ENCODE data around the gene RPP38. TPM values are rescaled to one million over a fixed set of nuclear protein-coding genes. Genes with fewer than 3 reads are reported as not detected.

RPP38 gene
- total and polyA plus RNA-seq, 2 of the 13 experiments (the other 11 are each of a cell fraction or from before 2014, with no cell fraction given), result 11.7 to 16.4 TPM

DNA sequence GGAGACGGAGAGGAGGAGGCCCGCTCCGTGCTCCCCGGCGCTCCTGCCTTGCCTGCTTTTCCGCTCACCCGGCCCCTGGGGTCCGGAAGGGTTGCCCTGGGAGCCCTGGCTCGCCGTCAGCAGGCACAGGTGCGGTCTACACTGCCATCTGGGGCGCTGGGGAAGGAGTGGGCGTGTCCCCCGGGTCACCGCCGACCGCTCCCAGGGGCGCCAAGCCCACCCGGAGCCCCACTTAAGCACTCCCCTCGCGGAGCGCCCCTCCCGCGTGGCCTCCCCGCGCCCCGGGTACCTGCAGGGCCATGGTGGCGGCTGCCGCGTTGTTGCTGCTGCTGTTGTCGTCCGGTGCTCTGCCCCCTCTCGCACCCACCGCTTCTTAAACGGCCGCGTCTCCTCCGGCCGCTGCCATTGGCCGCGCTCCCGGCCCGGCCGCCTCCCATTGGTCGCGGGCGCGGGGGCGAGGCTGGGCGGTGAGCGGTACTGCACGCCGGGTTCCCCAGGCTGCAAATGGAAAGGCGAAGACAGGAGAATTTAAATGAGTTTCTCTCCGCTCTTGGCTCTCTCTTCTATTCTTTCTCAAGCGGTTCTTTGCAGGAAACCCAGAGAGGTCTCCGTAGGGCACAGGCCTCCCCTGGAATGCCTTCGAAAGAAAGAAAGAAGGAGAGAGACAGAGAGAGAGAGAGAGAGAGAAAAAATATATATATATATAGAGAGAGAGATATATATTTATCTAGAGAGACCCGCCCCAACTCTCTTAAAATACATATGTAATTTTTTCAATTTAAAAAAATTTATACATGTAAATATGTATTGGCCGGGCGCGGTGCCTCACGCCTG, 8.5 kb upstream of the RPP38 start, which contains the start of gene ACBD7 (continued):
- TF ChIP-seq ASH2L (IDR thresholded peaks at IDR 0.05; ENCODE audit: insufficient read length, low read depth, low read length) (peak; percentile 61), ZNF605 (CRISPR knock-in tag; IDR thresholded peaks at IDR 0.05) (no peak), ZNF441 (CRISPR knock-in tag; IDR thresholded peaks at IDR 0.05; ENCODE audit: borderline replicate concordance) (no peak), ZNF781 (CRISPR knock-in tag; IDR thresholded peaks at IDR 0.05; ENCODE audit: borderline replicate concordance, not compliant biosample characterization) (no peak), PTBP1 (IDR thresholded peaks at IDR 0.05; ENCODE audit: low read depth, low read length, poor library complexity, severe bottlenecking) (no peak), HDAC6 (IDR thresholded peaks at IDR 0.05; ENCODE audit: low read depth, low read length) (no peak), AKNA (CRISPR knock-in tag; IDR thresholded peaks at IDR 0.05; ENCODE audit: borderline replicate concordance) (no peak), ZGPAT (CRISPR knock-in tag; IDR thresholded peaks at IDR 0.05) (0 out of 2 replicates have a peak, but pooled peaks have one; percentile 26), EZH2 (conservative IDR thresholded peaks at IDR 0.05; ENCODE audit: low read depth, low read length) (no peak), TGIF2 (CRISPR knock-in tag; IDR thresholded peaks at IDR 0.05) (peak; percentile 45; the same call in 1 of the 2 replicates), SPEN (CRISPR knock-in tag; IDR thresholded peaks at IDR 0.05; ENCODE audit: low read depth) (no peak), ZNF569 (CRISPR knock-in tag; IDR thresholded peaks at IDR 0.05; ENCODE audit: borderline replicate concordance) (no peak), TOPORS (CRISPR knock-in tag; IDR thresholded peaks at IDR 0.05) (no peak), KLF9 (CRISPR knock-in tag; IDR thresholded peaks at IDR 0.05; ENCODE audit: low read depth) (peak; percentile 99), NFIC (IDR thresholded peaks at IDR 0.05; ENCODE audit: low read length) (no peak), BRF2 (CRISPR knock-in tag; IDR thresholded peaks at IDR 0.05) (no peak), SRF (IDR thresholded peaks at IDR 0.05; ENCODE audit: low read depth, low read length) (no peak), THRA (CRISPR knock-in tag; IDR thresholded peaks at IDR 0.05; ENCODE audit: borderline replicate concordance) (no peak)
- TF ChIP-seq, protein P1, sequence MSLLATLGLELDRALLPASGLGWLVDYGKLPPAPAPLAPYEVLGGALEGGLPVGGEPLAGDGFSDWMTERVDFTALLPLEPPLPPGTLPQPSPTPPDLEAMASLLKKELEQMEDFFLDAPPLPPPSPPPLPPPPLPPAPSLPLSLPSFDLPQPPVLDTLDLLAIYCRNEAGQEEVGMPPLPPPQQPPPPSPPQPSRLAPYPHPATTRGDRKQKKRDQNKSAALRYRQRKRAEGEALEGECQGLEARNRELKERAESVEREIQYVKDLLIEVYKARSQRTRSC (CRISPR knock-in tag; IDR thresholded peaks at IDR 0.05; ENCODE audit: low read depth), result no peak
